Activated gamma-delta T cell (primary cell): ENCODE data around the gene NSL1.
A peak's percentile ranks its signal among the peaks of the same experiment; 100 is the strongest.

Experiments used
- DNase-seq: peaks from one replicate; lab custom pipeline; 2025; lab: John Stamatoyannopoulos, UW

The NSL1 gene

DNA sequence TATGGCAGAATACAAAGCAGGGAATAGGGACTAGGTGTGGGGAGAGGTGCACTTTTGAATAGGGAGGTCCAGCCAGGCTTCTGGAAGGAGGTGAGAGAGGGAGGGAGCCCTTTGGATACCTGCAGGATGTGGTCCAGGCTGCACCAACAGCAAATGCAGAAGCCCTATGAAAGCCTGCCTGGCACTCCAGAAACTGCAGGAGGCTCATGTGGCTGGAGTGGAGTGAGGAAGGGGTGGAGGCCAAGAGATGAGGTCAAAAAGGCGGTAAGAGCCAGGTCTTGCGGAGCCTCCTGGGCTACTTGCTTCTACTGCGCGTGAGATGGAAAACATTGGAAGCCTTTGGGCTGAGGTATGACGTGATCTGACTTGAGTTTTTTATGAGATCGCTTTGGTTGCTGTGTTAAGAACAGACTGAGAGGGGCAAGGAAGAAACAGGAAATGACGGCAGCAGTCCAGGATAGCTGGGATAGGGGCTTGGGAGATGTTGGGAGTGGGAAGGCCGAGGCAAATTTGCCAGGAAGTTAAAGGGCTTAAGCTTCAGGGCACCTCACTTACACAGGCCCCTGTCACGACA, 87.5 kb downstream of the NSL1 start:
- no peak for DNase-seq

DNA sequence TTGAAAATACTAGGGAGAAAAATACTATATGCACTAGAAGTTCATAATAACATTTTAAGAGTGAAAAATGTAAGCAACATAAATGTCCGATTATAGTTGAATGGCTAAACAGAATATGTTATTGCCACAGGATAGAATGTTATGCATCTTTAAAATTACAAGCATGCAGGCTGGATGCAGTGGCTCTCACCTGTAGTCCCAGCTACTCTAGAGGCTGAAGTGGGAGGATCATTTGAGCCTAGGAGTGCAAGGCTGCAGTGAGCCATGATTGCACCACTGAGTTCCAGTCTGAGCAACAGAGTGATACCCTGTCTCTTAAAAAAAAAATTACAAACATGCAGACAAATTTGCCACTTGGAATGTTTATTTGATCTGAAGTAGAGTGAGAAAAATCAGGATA, 88.9 kb downstream of the NSL1 start:
- DNase-seq, result no peak

DNA sequence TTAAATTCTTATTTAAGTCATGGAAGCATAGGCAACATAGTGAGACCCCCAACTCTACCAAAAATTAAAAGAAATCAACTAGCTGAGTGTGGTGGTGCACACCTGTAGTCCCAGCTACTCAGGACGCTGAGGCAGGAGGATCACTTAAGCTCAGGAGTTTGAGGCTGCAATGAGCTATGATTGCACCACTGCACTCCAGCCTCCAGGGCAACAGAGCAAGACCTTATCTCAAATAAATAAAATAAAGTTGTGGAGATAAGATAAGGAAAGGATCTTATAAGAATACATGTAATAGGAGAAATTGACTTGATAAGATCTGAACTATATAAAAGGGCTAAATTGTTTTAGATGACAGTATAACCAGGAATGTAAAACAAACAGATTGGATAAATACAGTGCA, 89.7 kb downstream of the NSL1 start:
- DNase-seq, result no peak

DNA sequence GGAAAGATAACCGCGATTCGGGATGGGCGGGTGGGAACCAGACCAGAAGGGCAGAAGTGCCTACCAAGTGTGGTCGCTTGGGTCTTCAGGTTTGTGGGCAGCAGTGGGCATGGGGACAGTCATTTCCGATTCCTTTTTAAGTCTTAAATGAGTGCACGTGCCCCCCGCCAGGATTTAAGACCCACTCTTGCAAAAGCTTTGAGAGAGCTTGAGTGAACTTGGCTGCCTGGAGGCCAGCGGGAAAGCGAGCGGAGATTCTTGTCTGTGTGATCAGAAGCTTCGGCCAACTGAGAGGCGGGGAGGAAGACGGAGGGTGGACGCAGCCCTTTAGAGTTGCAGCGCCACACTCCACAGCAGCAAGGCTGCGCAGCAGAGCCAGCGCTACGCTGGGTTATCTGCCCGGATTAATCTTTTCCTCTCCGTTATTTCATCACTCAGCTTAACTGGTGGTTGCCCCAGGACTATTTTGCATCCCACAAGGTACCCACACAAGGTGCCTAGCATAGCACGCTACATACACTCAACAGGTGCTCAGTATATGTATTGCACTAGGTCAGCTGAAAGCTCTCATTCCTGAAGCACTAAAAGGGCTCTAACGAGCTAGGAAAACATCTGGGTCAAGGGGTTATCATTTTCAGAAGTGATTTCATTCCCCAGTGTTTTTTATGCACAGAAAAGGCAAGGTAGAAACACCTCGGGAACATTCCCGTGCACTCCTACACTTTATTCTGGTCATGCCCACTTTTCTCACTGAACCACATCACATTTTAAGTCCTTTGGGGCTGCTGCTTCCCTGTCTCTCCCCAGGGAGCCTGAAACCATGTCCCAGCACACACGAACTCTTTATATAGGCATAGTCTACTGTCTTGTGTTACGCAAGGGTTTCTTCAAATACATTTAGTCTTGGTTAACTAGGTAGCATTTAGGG, 90.4 kb downstream of the NSL1 start:
- DNase-seq, result no peak

DNA sequence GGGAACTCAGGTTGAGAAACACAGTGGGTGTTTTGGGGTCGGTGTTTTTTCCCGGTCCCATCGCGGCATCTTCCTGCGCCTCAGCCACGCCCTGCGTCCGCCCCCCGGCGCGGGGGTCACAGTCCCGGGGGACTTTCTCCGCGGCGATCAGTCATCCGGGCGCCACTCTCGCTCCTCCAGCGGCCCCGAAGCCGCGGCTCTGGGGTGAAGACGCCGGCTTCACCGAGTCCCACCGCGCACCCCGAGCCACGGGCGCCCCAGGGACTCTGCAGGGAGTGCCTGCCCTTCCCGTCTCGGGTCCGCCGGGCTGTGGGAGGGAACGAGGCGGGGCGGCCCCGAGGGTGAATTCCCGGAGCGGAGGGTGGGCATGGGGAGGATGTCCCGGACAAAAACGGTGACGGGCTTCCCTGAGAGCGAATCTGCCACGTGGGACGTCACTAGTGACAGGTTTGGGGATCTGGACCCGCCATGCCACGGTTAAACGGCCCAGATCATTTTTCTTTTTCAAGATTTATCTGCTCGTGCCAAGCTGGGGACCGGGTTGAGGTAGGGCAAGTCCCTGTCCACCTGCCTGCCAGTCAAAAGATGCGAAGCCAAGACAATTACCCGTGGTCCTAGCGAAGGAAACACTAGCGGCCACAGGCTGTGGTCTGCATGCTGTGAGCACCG, 91.2 kb downstream of the NSL1 start:
- DNase-seq, result peak; percentile 36

DNA sequence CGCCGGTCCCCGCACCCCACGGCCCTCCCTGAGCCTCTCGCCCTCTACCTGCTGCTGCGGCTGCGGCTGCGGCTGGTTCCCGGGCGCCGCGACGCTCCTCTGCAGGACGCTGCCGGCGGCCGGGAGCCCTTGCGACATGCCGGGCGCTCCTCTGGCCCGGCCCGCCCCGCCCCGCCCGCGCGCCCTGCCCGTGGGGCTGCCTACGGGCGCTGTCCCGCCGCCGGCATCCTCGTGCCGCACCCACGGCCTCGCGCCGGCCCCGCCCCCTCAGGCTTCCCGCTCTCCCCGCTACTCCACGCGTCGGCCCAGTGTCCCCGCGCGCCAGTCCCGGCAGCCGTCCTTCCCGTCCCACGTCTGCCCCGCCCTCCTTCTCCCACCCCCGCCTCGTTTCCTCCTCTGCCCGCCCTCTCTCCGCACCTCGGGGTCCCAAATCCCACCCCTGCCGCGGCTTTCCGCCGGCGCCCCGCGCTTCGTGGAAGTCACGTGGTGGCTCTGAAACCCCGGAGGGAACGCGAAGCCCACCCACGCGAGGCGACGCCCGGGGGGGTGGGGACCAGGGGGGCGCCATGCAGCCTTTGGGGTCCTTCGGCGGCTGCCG, 91.9 kb downstream of the NSL1 start, which contains the start of gene BATF3:
Gene BATF3, minus strand, starts transcription at position 216 of the 598 bp plus-strand sequence. Its CDS starts 78 bp downstream, at position 138.
- DNase-seq, result peak; percentile 34

DNA sequence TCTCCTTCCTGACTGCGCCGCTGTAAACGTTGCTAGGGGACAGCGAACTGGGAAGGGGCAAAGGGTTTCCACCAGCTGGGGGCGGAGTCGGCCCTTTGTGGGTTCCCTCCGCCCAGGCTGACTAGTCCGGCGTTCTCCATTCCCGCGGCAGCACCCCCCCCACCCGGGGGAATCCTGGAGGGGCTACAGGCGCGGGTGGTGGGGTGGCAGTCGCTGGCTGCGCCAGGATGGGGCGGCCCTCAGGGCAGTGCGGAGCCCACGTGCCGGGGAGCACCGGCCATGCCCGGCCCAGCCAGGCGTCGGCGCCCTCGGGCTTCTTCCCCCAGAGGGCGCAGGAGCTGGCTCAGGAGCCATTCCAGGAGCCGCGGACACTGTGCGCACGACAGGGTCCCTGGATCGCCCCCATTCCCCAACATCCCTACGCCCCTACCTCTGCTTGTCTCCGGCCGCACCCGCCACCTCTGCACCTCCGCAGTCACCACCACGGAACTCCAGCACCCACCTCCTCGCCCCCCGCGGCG, 92.4 kb downstream of the NSL1 start:
- peak; percentile 34 for DNase-seq

DNA sequence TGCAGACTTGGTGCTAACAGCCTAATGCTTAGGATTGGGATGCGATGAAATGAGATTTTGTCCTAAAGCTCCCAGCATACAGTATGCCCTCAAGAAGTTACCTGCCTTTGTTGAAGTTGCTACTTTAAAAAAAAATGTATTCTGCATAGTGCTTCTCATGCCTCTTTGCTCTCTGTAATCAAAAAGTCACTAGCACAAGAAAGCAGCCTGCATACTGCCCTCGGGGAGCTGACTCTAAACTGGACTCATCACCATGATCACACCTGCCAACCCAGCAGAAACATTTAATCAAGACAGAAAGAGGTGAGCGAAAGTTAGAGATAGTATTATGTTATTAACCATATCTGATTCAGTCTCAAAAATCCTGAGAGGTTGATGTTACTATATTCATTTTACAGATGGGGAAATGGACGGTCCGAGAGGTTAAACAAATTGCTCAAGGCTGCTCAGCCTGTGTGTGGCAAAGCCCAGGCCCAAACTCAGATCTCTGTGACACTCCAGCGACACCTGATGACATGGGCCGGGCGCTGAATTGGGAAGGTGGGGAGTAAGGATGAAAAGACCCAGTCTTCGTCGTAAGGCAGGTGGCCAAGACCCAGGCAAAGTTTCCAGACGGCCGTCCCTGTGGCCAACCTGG, 93.0 kb downstream of the NSL1 start:
- DNase-seq, result no peak

DNA sequence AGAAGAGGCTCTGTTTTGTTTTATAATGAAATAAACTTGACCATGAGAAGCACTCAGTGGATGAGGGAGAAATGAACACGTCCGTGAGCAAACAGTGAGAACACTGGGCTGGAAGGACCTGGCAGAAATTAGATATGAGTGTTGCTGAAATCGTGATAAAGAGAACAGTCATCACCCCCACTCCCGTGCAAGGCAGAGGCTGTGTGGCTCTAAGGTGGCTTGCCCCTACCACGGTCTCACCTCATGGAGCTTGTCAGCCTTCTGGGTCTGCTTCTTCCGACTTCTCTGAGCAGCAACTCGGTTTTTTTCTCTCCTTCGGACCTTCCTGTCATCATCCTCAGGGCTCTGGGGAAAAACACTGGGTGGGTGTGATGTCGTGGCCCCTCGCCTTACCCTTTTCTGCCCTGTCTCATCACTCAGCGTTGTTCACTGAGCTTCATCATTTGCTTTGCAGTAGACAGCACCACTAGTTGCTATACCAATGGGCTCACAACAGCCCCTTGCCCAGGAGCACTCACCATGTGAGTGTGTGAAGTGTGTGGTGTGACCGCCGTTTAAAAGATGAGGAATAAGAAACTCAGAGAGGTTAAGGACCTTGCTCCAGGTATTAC, 94.8 kb downstream of the NSL1 start:
- no peak for DNase-seq

DNA sequence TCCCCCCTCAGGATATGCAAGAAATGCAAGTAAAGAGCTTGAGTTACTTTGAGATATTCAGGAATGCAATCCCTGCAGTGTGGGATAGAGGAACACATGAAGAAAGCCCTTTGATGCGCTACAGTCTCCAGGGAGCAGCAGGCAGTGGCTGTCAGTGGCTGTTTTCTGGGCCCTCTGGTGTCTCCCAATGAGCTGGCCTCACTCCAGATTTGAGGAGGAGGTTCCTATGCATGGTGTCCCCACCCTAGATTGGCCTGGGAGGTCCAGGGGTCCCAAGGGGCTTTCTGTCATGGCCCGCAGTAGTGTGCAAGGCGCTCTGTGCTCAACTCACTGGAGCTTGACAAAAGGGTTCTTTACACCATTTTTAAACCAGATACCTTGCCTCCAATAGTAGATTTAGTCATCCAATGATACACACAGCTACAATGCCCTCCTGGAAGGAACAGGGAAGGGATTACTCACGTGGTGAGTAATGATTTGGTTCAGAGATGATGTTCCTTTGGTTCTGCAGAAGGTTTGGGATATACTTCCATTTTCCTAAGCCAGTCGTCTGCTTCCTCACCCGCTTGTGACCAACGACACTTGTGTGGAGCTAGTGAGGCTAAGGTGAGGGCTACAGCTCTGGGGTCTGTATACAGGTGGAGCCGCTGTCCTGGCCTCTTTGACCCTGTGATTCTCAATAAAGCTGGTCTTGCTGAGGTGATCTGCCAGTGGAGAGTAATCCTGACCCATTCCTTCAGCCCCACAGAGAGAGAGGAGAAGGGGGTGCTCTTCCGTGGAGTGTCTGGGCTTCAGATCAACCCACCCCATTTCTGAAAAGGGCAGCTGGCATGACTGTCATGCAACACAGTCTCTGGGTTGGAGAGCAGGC, 98.6 kb downstream of the NSL1 start:
- DNase-seq, result no peak

DNA sequence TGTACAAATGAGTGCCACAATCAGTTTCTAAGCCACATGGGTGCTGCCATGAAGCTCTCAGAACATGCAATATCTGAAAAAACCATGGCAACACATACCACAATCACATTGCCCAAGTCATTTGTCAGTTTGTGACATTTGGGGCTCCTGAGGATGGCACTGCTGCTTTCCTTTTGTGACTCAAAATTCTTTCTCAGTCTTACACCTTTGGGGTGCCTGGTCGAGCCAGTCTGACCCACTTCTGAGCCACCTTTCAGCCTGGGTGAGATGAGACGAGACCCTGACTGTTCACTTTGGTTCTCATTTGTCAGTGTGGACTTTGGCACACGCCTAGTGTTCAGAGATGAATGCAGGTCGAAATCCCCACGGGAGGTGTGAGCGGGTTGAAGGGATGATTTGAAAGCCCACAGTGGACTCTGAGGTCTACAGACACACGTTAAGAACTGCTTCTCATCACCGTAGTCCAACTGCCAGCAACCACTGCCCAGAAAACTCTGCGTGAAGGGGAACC, 100.0 kb downstream of the NSL1 start:
- no peak for DNase-seq

DNA sequence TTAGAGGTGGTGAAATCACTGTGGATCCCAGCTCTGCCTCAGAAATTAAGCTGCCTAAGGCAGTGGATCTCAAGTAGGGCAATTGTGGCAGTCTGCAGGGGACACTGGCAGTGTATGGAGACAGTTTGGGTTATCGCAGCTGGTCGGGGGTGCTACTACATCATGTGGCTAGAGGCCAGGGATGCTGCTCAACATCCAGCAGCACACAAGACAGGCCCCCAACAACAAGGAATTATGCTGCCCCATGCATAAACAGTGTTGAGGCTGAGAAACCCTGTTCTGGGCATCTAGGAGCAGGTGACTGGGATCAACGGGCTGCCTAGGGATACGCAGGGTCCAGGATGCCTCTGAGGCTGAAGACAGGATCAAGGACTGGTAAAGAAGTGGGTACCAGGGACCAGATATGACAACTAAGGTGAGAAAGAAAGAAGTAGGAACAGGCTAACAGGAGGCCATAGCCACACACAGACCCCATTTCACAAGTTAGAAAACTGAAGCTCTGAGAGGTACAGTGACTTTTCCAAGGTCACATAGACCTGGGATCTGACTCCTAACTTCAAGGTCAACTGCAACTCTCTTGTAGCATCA, 100.7 kb downstream of the NSL1 start:
- no peak for DNase-seq

DNA sequence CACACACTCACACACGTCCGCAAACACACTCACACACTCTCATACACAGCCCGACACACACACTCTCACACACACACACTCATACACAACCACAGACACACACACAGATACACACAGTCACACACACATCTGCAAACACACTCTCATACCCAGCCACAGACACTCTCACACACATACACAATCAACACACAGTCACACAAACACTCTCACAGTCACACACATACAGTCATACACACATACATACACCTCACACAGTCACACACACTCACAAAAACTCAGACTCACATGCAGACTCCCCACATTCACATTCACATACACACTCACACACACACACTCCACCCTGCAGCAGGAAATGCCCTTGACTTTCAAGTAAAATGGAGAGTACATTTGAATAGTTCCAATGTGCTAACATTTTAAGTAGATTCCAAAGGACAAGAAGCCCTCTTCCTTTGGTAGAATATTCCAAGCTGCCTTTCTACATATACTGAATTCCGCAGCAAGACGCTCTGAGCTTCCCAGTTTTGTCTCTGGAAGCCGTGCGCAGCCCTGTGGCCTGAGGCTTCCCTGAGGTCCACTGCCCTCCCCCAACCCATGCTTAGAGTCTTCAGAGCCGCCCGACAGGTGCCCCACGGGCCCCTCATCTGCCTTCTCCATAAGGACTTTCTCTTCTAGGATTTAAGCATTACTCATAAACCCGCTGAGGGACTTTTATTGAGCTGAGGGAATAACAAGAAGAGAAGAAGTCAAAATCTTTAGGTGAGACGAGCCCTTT, 101.6 kb downstream of the NSL1 start:
- no peak for DNase-seq

DNA sequence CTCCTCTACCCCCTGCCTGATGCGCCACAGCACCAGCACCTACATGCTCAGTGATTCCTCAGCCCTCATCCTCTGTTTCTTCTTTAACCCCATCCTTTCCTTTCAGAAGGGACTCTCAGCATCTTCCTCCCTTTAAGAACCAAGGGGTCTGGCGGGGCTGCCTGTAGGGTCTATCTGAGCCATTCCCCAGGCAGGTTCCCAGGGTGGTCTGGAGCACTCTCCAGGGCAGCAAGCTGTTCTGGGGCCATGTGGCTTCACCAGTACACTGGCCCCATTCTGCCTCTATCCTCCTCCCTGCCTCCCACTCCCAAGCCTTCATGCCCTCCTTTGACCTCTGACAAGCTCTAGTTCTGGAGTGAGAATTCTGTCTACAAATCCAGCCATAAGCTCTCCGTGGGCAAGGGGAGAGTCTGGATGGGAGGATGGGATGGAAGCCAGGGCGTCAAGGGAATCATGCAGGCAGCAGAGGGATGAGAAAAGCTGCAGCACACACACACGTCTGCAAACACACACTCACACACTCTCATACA, 102.3 kb downstream of the NSL1 start:
- DNase-seq, result no peak

DNA sequence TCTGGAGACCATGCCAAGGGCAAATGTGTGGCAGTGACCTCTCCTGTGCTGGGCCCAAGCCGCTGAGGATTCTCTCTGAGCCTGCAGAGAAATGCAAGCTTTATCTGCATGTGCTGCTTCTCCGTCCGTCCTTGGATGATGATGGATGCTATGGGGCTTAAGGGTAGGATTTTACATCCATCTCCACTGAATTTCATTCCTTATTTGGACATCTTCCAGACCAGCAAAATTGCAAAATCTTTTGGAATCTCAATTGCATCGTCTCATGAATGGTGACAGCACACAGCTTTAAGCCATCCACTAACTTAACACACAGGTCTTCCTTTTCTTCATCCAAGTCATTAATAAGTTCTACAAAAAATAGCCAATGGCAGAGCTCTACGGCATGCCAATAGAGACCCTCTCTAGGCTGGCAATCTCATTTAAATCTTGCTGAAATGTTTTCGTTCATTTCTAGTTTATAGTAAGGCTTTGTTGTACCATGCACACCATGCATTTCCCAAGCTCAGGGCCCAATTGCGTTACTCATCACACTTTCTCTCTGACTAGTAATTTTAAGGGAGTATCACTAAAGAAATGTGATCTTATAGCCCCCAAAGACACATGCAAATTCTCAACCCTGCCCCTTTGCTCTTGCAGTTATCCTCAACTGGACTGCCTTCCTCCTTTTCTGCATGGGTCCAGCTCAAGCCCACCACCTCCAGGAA, 103.1 kb downstream of the NSL1 start:
- DNase-seq, result no peak

DNA sequence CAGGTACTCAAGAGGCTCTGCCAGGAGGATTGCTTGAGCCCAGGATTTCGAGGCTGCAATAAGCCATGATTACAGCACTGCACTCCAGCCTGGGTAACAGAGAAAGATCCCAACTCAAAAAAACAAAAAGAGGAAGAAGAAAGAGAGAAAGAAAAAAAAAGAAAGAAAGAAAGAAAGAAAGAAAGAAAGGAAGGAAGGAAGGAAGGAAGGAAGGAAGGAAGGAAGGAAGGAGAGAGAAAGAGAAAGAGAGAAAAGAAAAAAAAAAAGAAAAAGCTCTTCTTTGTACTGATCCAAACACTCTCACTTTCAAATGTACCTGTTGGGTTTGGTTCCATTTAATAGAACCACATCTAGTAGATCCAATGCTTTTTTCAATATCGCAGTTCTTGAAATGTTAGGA, 103.8 kb downstream of the NSL1 start:
- DNase-seq, result no peak

DNA sequence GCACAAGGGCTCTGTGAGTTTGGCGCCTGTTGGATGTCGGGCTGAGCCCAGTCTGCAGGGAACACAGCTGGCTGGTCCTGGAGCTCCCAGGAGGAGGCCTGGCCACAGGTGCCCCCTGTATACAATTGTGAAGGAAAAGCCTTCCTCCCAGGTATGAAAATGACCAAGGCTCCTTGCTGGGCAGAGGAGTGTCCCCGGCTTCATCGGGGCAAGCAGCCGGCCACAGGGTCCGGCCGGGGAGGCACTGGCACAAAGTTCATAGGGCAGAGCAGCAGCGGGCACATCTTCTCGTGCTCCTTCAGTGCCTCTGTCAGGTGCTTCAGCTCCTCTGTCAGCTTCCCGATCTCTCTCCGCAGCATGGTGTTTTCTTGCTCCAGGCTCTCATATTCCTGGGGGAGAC, 105.0 kb downstream of the NSL1 start:
- no peak for DNase-seq

DNA sequence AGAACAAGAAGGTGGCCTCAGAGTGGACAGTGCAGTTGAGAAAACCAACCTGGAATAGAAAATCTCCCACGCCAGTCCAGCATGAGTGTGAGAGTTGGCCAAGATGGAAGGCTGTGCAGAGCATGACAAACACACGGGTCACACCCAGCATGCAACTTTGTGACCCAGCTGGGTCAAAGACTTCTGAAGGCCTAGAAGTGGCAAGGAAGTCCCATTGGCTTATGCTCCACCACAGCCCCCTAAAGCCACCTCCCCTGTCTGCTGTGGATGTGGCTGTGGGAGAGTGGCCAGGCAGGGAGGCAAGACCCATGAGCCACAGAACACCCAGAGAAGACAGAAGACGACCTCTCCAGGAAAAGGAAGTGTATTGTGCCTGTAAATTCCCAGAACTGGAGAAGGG, 105.5 kb downstream of the NSL1 start:
- DNase-seq, result no peak
